DND-41 (cell line): ENCODE data around the gene MRPS14.

Experiments used
- CTCF ChIP-seq: IDR thresholded peaks from 2 replicates; pipeline ENCODE4 v1.5.1; 2012; ENCODE audit warnings: borderline replicate concordance, low read length, moderate library complexity, mild to moderate bottlenecking; ENCODE audit not compliant: poor library complexity, severe bottlenecking; ENCODE audit errors: extremely low read depth
- EZH2 ChIP-seq: IDR thresholded peaks from 3 replicates; pipeline ENCODE4 v1.6.1; 2012; ENCODE audit warnings: borderline replicate concordance, low read depth, mild to moderate bottlenecking, moderate library complexity, low read length, inconsistent platforms; ENCODE audit not compliant: severe bottlenecking

- TF ChIP-seq CTCF (no peak), EZH2 (no peak)
Measured at GRCh38 chr1:175037416-175037815, 14.2 kb upstream of the MRPS14 start.
